SK-N-MC (cell line): ENCODE results near the gene SRRM4.

ENCODE experiments used
- DNase-seq: peaks from one replicate; pipeline ENCODE4 v3.0.0-alpha.2; 2011; ENCODE audit warnings: low read depth, low spot score
- H3K27ac ChIP-seq: fragments of 200-600 bp; sonication (generic); 2 replicates; pipeline ENCODE4 v1.5.1; 2016; ENCODE audit warnings: mixed run types
- H3K36me3 ChIP-seq: fragments of 200-600 bp; sonication (generic); 2 replicates; pipeline ENCODE4 v1.6.1; 2017; ENCODE audit warnings: antibody characterized with exemption, low read length, mixed read lengths; ENCODE audit not compliant: insufficient read depth
- H3K4me3 ChIP-seq: fragments of 200-600 bp; sonication (generic); 2 replicates; pipeline ENCODE4 v1.5.1; 2016
- H3K9ac ChIP-seq: fragments of 200-600 bp; sonication (generic); 2 replicates; pipeline ENCODE4 v1.8.0; 2017; ENCODE audit warnings: mixed run types, mixed read lengths; ENCODE audit not compliant: insufficient read length
- H3K9me3 ChIP-seq: fragments of 200-600 bp; sonication (generic); 2 replicates; pipeline ENCODE4 v1.6.1; 2017; ENCODE audit warnings: low read depth, mild to moderate bottlenecking, antibody characterized with exemption, low read length, moderate library complexity, mixed read lengths
- EZH2 ChIP-seq: fragments of 200-600 bp; sonication (generic); IDR thresholded peaks from one replicate; pipeline ENCODE4 v1.6.1; 2017; ENCODE audit warnings: antibody characterized with exemption
- FOXP2 ChIP-seq: optimal IDR thresholded peaks from 2 replicates; pipeline ENCODE3; 2011; ENCODE audit warnings: mild to moderate bottlenecking, moderate library complexity; ENCODE audit not compliant: insufficient read depth; ENCODE audit errors: extremely low read length, control extremely low read depth
- POLR2AphosphoS5 ChIP-seq: IDR thresholded peaks from 2 replicates; pipeline ENCODE4 v1.6.1; 2012; ENCODE audit warnings: mild to moderate bottlenecking, low read depth, low read length, borderline replicate concordance

The SRRM4 gene

GRCh38 chr12:119180380-119181040, 199.2 kb downstream of the SRRM4 start:
- no peak for TF ChIP-seq FOXP2
- no peak for TF ChIP-seq POLR2AphosphoS5
- no peak for TF ChIP-seq EZH2
- H3K4me3 ChIP-seq = peak overlapping the region; percentile 80
- peak overlapping the region; percentile 87 for H3K27ac ChIP-seq
- DNase-seq = no peak
- H3K9me3 ChIP-seq = no peaks in the 10 kb centered on the region
- H3K36me3 ChIP-seq = no peaks in the 10 kb centered on the region
- H3K9ac ChIP-seq = peak overlapping the region; percentile 84

GRCh38 chr12:119181202-119181601, 199.9 kb downstream of the SRRM4 start:
- no peaks in the 10 kb centered on the region for H3K36me3 ChIP-seq
- H3K9me3 ChIP-seq = no peaks in the 10 kb centered on the region
- H3K27ac ChIP-seq = peak overlapping the region; percentile 87
- TF ChIP-seq FOXP2 (no peak), POLR2AphosphoS5 (no peak), EZH2 (no peak)
- H3K4me3 ChIP-seq = peak overlapping the region; percentile 80
- H3K9ac ChIP-seq = peak overlapping the region; percentile 84
- no peak for DNase-seq

- Histone ChIP-seq H3K9me3 (no peaks in the 10 kb centered on the region), H3K36me3 (peaks cover 4% of the 10 kb centered on the region; the same call in 1 of the 2 replicates), H3K4me3 (peak overlapping the region; percentile 80), H3K27ac (peak overlapping the region; percentile 87; the same call in 1 of the 2 replicates), H3K9ac (peak overlapping the region; percentile 3)
- TF ChIP-seq FOXP2 (no peak), POLR2AphosphoS5 (no peak), EZH2 (no peak)
- DNase-seq = no peak
Observed at GRCh38 chr12:119181944-119182343, 200.6 kb downstream of the SRRM4 start.

- TF ChIP-seq FOXP2 (no peak), POLR2AphosphoS5 (no peak), EZH2 (no peak)
- Histone ChIP-seq H3K36me3 (peaks cover 8% of the 10 kb centered on the region; the same call in 1 of the 2 replicates), H3K27ac (no peak overlapping the region; the same call in 1 of the 2 replicates), H3K4me3 (peak overlapping the region; percentile 21), H3K9me3 (no peaks in the 10 kb centered on the region), H3K9ac (peak overlapping the region; percentile 29)
- no peak for DNase-seq
Observed at GRCh38 chr12:119182701-119183493, 201.6 kb downstream of the SRRM4 start.

GRCh38 chr12:119183942-119184695, 202.8 kb downstream of the SRRM4 start:
- Histone ChIP-seq H3K27ac (peak overlapping the region; percentile 46; the same call in 1 of the 2 replicates), H3K9me3 (no peaks in the 10 kb centered on the region), H3K4me3 (no peak overlapping the region), H3K36me3 (peaks cover 16% of the 10 kb centered on the region; the same call in 1 of the 2 replicates), H3K9ac (no peak overlapping the region)
- TF ChIP-seq FOXP2 = no peak
- TF ChIP-seq EZH2 = no peak
- no peak for TF ChIP-seq POLR2AphosphoS5
- DNase-seq = no peak

- peaks cover 12% of the 10 kb centered on the region; the same call in 1 of the 2 replicates for H3K36me3 ChIP-seq
- no peak overlapping the region for H3K9ac ChIP-seq
- H3K9me3 ChIP-seq = no peaks in the 10 kb centered on the region
- H3K27ac ChIP-seq = no peak overlapping the region
- H3K4me3 ChIP-seq = no peak overlapping the region
- TF ChIP-seq POLR2AphosphoS5 (no peak), EZH2 (no peak), FOXP2 (no peak)
- no peak for DNase-seq
Observed at GRCh38 chr12:119195256-119195655, 213.9 kb downstream of the SRRM4 start.

- Histone ChIP-seq H3K9ac (peak overlapping the region; percentile 3), H3K36me3 (peaks cover 8% of the 10 kb centered on the region; the same call in 1 of the 2 replicates), H3K4me3 (no peak overlapping the region), H3K9me3 (no peaks in the 10 kb centered on the region), H3K27ac (peak overlapping the region; percentile 58)
- DNase-seq = no peak
- TF ChIP-seq EZH2 (no peak), POLR2AphosphoS5 (no peak), FOXP2 (no peak)
Observed at GRCh38 chr12:119198440-119198839, 217.1 kb downstream of the SRRM4 start.
